Psoas muscle (tissue), 8 donors: Measurements from ENCODE around the gene OTUD7B. TPM values are rescaled to one million over a fixed set of nuclear protein-coding genes. Genes with fewer than 3 reads are reported as not detected.
A peak's percentile ranks its signal among the peaks of the same experiment; 100 is the strongest.

Source experiments
- ATAC-seq, 4 donors: fragments of 200-7000 bp; cut with Tn5 transposase; one replicate each; pipeline ENCODE4 v1.9.1; 2020; ENCODE audit warnings: moderate library complexity in 3 of 4, mild to moderate bottlenecking in 2 of 4
- DNase-seq, 2 donors: peaks; one replicate each; pipeline ENCODE4 v3.0.0-alpha.2; 2020
- H3K27ac ChIP-seq: fragments of 200-600 bp; one replicate; pipeline ENCODE4 v1.8.0; 2022
- H3K27me3 ChIP-seq, 3 donors: fragments of 200-600 bp in 1 of 3; one replicate each; pipeline versions ENCODE4 v1.6.1 to v1.8.0; 2013 to 2022; ENCODE audit warnings: low read length in 2 of 3, mild to moderate bottlenecking in 2 of 3, moderate library complexity in 1 of 3; ENCODE audit not compliant: insufficient read depth in 3 of 3
- H3K36me3 ChIP-seq, 2 donors: fragments of 200-600 bp in 1 of 2; one replicate each; pipeline versions ENCODE4 v1.6.1 to v1.8.0; 2013 to 2022; ENCODE audit warnings: low read depth in 1 of 2, mild to moderate bottlenecking in 1 of 2, moderate library complexity in 1 of 2; ENCODE audit not compliant: insufficient read depth in 1 of 2
- H3K4me1 ChIP-seq: fragments of 200-600 bp; one replicate; pipeline ENCODE4 v1.8.0; 2022
- H3K4me3 ChIP-seq: fragments of 200-600 bp; one replicate; pipeline ENCODE4 v1.8.0; 2022; ENCODE audit warnings: mild to moderate bottlenecking
- H3K9me3 ChIP-seq: fragments of 200-600 bp; one replicate; pipeline ENCODE4 v1.8.0; 2022
- WGBS, 3 donors: extraction: QIAGEN DNeasy Blood & Tissue Kit; methylation state at CpG; one replicate each; pipeline versions ENCODE4 v1.1.6 to v1.1.7; 2013; 5-methylcytosine and 5-hydroxymethylcytosine counted together
- intact Hi-C, 2 donors: fragments of 100-400 bp; cut with DNase I; formaldehyde crosslinking; loops; one replicate each; pipeline versions ENCODE4 v1.11.0 to v1.14.2; 2022
- polyA plus RNA-seq, 3 donors: library from polyadenylated mRNA; stranded (reverse); fragments of 200-250 nt; gene quantifications; one replicate each; pipeline ENCODE4 v1.2.3, GENCODE V29; 2013
- total RNA-seq, 4 donors: library from RNA; stranded (reverse); fragmentation: NEBNext Ultra II Directional in 2 of 4; extraction: Animal tissue kit (Norgen Biotek cat#: 25700) in 2 of 4; gene quantifications; one replicate each; pipeline versions ENCODE4 v1.2.1 to v1.2.4, GENCODE V29; 2021 to 2023
- TF ChIP-seq, protein P1 (sequence below): fragments of 200-600 bp; IDR thresholded peaks from one replicate; pipeline ENCODE4 v1.8.0; 2022; ENCODE audit warnings: antibody characterized with exemption
- donor health status: healthy with polysubstance abuse.
- donor health status: DM: no; HTN: no; CAD: no; lungs with moderate emphysema.
- donor health status: Bipolar disorder and iron deficiency.
- donor health status: healthy.
- donor health status: DM: yes; HTN: yes; CAD: no.
- donor health status: DM: no; HTN: no; CAD: no.
- donor health status: DM: no; HTN: no; CAD: no.
- donor health status: DM: yes; HTN: yes; CAD: no.

OTUD7B gene
- total and polyA plus RNA-seq, 7 donors: 6.8 to 62.0 (median 47.4) TPM

DNA sequence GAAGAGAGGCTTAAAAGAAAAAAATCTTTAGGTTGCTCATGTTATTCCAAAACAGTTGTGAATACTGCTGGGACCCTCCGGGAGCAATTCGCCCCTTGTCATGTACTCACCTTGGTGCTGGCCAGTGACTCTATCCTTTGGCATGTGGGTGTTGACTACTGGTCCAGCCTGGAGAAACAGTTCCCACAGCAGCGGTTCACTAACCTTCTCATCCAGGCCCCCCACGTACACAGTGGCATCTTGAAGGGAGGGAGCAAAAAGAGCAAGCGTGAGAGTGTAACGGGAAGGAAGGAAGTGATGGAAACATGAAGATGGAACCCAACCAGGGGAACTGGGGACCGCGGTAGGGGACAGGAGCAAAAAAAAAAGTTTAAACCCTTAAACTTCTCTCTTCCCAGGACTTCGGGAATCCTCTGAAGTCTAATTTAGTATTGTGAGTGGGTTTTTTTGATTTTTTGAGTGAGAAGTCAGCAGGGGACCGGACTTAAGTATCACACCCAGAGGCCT, 83.4 kb downstream of the OTUD7B start:
- Histone ChIP-seq H3K4me3 (peak overlapping the region; percentile 100), H3K27ac (peak overlapping the region; percentile 96), H3K9me3 (no peaks in the 10 kb centered on the region), H3K4me1 (peaks cover 27% of the 10 kb centered on the region), H3K27me3 (no peaks in the 10 kb centered on the region), H3K36me3 (peaks cover 0 to 46% of the 10 kb centered on the region in 2 donors)
- DNase-seq (no peak), ATAC-seq (no peak)
- intact Hi-C loops: loop anchor here (2.0 to 5.0 kb wide), 2 partner anchors 35 to 36 kb away; no protein-coding TSS in a partner anchor
- WGBS, 3 donors: 2 to 5% (median 3%) methylated on average over 10 of the region's 10 CpGs
- TF ChIP-seq, protein P1, sequence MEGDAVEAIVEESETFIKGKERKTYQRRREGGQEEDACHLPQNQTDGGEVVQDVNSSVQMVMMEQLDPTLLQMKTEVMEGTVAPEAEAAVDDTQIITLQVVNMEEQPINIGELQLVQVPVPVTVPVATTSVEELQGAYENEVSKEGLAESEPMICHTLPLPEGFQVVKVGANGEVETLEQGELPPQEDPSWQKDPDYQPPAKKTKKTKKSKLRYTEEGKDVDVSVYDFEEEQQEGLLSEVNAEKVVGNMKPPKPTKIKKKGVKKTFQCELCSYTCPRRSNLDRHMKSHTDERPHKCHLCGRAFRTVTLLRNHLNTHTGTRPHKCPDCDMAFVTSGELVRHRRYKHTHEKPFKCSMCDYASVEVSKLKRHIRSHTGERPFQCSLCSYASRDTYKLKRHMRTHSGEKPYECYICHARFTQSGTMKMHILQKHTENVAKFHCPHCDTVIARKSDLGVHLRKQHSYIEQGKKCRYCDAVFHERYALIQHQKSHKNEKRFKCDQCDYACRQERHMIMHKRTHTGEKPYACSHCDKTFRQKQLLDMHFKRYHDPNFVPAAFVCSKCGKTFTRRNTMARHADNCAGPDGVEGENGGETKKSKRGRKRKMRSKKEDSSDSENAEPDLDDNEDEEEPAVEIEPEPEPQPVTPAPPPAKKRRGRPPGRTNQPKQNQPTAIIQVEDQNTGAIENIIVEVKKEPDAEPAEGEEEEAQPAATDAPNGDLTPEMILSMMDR: peak; percentile 13

DNA sequence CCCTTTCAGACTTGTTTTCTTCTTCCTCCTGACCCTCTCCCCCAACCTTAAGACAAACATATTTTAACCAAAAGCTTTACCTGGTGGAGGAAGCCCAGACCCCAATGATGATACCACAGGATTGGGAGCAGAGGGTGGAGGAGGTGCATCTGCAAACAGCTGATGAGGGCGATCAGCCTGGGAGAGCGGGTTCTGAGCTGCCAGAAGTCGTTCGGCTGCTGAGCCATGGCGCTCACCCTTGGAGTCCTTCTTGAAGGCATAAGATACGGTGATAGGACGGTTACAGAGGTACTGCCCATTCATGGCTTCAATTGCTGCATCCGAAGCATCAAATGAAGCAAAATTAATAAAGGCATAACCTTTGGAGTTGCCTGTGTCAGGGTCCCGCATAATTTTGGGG, 84.2 kb downstream of the OTUD7B start:
- no peak for DNase-seq
- intact Hi-C loops: loop anchor here (2.0 to 5.0 kb wide), 2 partner anchors 34 to 35 kb away; no protein-coding TSS in a partner anchor
- Histone ChIP-seq H3K4me3 (peak overlapping the region; percentile 100), H3K4me1 (peaks cover 27% of the 10 kb centered on the region), H3K27me3 (no peaks in the 10 kb centered on the region), H3K36me3 (peaks cover 0 to 54% of the 10 kb centered on the region in 2 donors), H3K27ac (no peak overlapping the region), H3K9me3 (no peaks in the 10 kb centered on the region)
- TF ChIP-seq, protein P1: no peak
- WGBS, 3 donors: 90 to 93% (median 92%) methylated on average over 9 of the region's 9 CpGs
- no peak for ATAC-seq

DNA sequence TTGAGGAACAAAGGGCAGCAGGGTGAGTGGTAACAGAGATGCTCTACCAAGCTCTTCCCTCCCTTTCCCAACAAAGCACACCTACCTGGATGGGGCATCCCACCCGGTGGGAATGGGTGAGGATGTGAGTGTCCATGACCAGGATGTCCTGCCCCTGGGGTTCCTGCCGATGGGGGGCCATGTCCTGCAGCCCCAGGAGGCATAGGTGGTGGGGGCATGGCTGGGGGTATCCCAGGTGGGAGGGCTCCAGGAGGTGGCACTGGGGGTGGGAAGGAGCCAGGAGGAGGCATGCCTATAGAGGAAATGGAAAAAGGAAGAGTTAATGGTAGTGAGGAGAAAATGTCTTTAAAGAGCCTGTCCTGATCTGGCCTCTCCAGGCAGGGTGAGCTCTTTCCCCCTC, 84.8 kb downstream of the OTUD7B start:
- H3K36me3 ChIP-seq: peaks cover 0 to 54% of the 10 kb centered on the region in 2 donors
- H3K4me1 ChIP-seq: peaks cover 27% of the 10 kb centered on the region
- peak overlapping the region; percentile 100 for H3K4me3 ChIP-seq
- intact Hi-C loops: loop anchor here (2.0 to 5.0 kb wide), 2 partner anchors 33 to 35 kb away; no protein-coding TSS in a partner anchor
- DNase-seq: no peak
- ATAC-seq: no peak
- H3K27me3 ChIP-seq: no peaks in the 10 kb centered on the region
- no peak overlapping the region for H3K27ac ChIP-seq
- TF ChIP-seq, protein P1: no peak
- H3K9me3 ChIP-seq: no peaks in the 10 kb centered on the region
- 76 to 100% (median 90%) methylated on average over 1 to 2 of the region's 2 CpGs for WGBS, 3 donors

DNA sequence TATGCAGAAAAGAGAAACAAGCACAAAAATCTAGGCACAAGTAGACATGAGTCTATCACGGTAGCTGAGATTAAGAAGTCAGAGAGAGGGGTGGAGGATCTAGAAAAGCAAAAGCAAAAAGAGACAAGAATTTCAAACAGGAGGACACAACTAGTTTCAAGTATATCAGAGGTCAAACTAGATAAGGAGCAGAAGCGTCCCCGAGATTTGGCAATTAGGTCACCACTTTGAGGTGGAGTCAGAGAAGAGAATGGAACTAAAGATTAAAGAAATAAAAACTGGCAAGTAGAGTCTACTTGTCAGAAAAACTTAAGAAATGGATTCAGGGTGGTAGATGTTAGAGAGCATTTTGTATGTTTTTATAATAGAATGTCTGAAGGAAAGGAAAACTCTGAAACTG, 85.2 kb downstream of the OTUD7B start:
- peaks cover 27% of the 10 kb centered on the region for H3K4me1 ChIP-seq
- ATAC-seq (no peak), DNase-seq (no peak)
- no peaks in the 10 kb centered on the region for H3K9me3 ChIP-seq
- peaks cover 0 to 54% of the 10 kb centered on the region in 2 donors for H3K36me3 ChIP-seq
- intact Hi-C loops: loop anchor here in 1 of 2 donors (5.0 kb wide), 1 partner anchor 33 kb away; no protein-coding TSS in a partner anchor
- H3K27me3 ChIP-seq: no peaks in the 10 kb centered on the region
- H3K27ac ChIP-seq: no peak overlapping the region
- H3K4me3 ChIP-seq: peak overlapping the region; percentile 12
- TF ChIP-seq, protein P1: no peak
- WGBS, 3 donors: 86 to 95% (median 89%) methylated on average over 3 of the region's 3 CpGs

DNA sequence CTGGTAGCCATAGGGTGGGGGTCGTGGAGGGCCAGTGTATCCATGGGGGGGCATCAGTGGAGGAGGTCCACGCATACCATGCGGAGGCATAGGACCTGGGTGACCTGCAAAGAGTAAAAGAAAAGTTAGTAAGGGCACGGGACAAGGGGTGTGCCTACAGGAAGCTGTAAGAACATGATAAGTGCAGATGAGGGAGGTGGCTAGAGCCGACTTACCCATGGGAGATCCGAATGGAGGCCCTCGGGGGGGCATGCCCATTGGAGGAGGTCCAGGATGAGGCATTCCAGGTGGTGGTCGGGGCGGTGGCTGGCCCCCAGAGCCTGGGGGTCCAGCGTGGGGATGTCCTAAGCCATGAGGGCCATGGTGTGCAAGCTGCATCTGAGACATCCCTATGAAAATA, 86.9 kb downstream of the OTUD7B start:
- intact Hi-C loops: no loop called here
- peaks cover 0 to 54% of the 10 kb centered on the region in 2 donors for H3K36me3 ChIP-seq
- WGBS, 3 donors: 83 to 90% (median 86%) methylated on average over 10 of the region's 10 CpGs
- ATAC-seq: no peak
- TF ChIP-seq, protein P1: no peak
- no peak for DNase-seq
- peaks cover 23% of the 10 kb centered on the region for H3K4me1 ChIP-seq
- H3K9me3 ChIP-seq: no peaks in the 10 kb centered on the region
- no peak overlapping the region for H3K27ac ChIP-seq
- no peaks in the 10 kb centered on the region for H3K27me3 ChIP-seq
- no peak overlapping the region for H3K4me3 ChIP-seq
